ENCODE results near the gene ADGRV1. TPM values are rescaled to one million over a fixed set of nuclear protein-coding genes. Genes with fewer than 3 reads are reported as not detected.
"Not testable (repeated sequence)": the region's sequence is repeated elsewhere in the genome, so short reads cannot be mapped to it uniquely, and the experiment has no call there.

Gene ADGRV1
- total and polyA plus RNA-seq, 8 donors, result 0.75 to 10.3 (median 4.0) TPM

DNA sequence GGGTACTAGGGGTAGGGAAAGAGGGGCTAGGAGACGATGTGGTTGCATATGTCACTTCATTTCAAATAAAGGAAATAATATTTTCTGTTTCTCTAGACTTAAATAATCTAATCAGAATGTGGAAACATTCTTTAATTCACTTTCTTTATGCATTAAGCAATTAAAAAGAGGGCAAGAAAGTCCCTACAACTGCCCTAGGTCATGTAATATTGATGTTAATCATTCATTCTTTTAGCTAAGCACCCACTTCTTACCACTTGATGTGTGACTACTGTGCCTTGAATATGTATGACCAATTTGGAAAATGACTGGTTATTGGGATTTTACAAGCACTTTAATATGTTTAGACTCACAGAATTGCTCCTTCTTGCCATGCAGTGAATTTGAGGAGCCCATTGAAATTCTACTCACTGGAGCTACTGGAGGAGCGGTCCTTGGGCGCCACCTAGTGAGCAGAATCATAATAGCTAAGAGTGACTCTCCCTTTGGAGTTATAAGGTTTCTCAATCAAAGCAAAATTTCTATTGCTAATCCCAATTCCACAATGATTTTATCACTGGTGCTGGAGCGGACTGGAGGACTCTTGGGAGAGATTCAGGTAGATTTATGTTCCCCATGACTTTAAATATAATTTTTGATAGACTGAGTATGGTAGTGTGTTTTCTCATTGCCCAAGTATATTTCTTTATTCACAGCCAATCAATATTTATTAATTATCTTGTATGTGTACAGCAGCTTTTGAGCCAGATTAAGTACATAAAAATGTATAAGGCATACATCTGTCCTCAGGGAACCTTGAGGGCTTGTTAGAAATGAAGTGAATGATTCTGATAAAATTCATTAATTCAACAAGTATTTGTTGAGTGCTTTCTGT is 225.1 kb downstream of the ADGRV1 start:
- H3K36me3 ChIP-seq, result no peaks in the 10 kb centered on the region
- 20 to 26% (median 24%) methylated on average over 4 of the region's 4 CpGs for WGBS, 5 donors
- DNase-seq, result peak; percentile 71 to 85
- H3K4me1 ChIP-seq, result no peaks in the 10 kb centered on the region
- H3K27ac ChIP-seq, result no peak overlapping the region
- no peaks in the 10 kb centered on the region for H3K27me3 ChIP-seq
- no peaks in the 10 kb centered on the region for H3K9me3 ChIP-seq
- no peak overlapping the region for H3K4me3 ChIP-seq
- TF ChIP-seq POLR2AphosphoS5 (IDR thresholded peaks at IDR 0.05), result no peak
- TF ChIP-seq CTCF (IDR thresholded peaks at IDR 0.05), result peak in 5 of 7 experiments; percentile 30 to 84 (median 67)
- intact Hi-C loops (cut with DNase I; ENCODE audit: low total_unique reads), result no loop called here

GRCh38 chr5:90786756-90787155 is 228.2 kb downstream of the ADGRV1 start:
- WGBS, 5 donors, result 54 to 65% (median 60%) methylated on average over 4 of the region's 4 CpGs
- H3K4me3 ChIP-seq, result no peak overlapping the region
- H3K27ac ChIP-seq, result no peak overlapping the region
- no peaks in the 10 kb centered on the region for H3K27me3 ChIP-seq
- H3K9me3 ChIP-seq, result no peaks in the 10 kb centered on the region
- no peaks in the 10 kb centered on the region for H3K36me3 ChIP-seq
- no peaks in the 10 kb centered on the region for H3K4me1 ChIP-seq
- DNase-seq, result no peak
- intact Hi-C loops (cut with DNase I; ENCODE audit: low total_unique reads), result no loop called here
- TF ChIP-seq CTCF (IDR thresholded peaks at IDR 0.05), result no peak
- TF ChIP-seq POLR2A (IDR thresholded peaks at IDR 0.05), result no peak

DNA sequence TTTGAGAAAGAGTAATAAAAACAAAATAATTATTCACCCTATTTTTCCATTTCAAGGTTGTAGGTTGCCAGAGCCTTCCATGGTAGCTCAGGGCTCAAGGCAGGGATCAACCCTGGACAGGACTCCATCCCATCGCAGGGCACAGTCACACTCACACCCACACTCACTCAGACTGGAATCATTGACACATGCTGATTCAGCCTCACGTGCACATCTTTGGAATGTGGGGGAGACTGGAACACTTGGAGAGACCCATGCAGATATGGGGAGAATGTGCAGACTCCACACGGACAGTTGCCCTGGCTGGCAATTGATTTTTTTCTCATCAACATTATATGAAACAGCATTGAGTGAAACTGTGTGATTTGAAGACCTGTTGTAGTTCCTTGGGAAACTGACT is 234.1 kb downstream of the ADGRV1 start:
- Histone ChIP-seq H3K27me3 (no peaks in the 10 kb centered on the region), H3K27ac (no peak overlapping the region), H3K9me3 (peaks cover 0 to 12% (median 10%) of the 10 kb centered on the region in 4 donors), H3K4me3 (no peak overlapping the region), H3K4me1 (no peaks in the 10 kb centered on the region), H3K36me3 (no peaks in the 10 kb centered on the region)
- no peak for DNase-seq
- intact Hi-C loops (cut with DNase I; ENCODE audit: low total_unique reads), result no loop called here
- TF ChIP-seq EP300 (IDR thresholded peaks at IDR 0.05) (no peak), POLR2AphosphoS5 (IDR thresholded peaks at IDR 0.05) (no peak), CTCF (IDR thresholded peaks at IDR 0.05) (no peak), POLR2A (IDR thresholded peaks at IDR 0.05) (no peak)
- 80 to 87% (median 84%) methylated on average over 3 of the region's 3 CpGs for WGBS, 5 donors

DNA sequence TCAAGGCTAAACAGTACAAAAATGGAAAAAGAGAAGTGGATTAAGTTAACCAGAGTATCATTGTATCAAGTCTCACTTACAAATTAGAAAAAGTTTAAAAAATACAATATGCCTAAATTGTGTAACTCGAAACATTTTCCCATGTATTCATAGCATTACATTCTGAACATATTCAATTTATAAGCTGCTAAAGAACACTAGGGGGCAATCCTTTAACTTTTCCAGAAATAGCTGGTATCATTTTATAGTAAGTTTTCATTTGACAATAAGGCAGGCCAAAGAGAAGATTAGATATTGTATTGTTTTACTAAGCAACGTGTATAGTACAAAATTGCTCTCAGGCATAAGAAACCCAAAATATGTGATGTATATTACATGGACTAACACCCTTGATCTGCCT is 234.6 kb downstream of the ADGRV1 start:
- Histone ChIP-seq H3K4me3 (no peak overlapping the region), H3K9me3 (peaks cover 0 to 16% (median 12%) of the 10 kb centered on the region in 4 donors), H3K36me3 (no peaks in the 10 kb centered on the region), H3K27ac (no peak overlapping the region), H3K4me1 (no peaks in the 10 kb centered on the region), H3K27me3 (no peaks in the 10 kb centered on the region)
- TF ChIP-seq CTCF (IDR thresholded peaks at IDR 0.05), result no peak
- no peak for TF ChIP-seq EP300 (IDR thresholded peaks at IDR 0.05)
- no peak for TF ChIP-seq POLR2AphosphoS5 (IDR thresholded peaks at IDR 0.05)
- TF ChIP-seq POLR2A (IDR thresholded peaks at IDR 0.05), result no peak
- intact Hi-C loops (cut with DNase I; ENCODE audit: low total_unique reads), result no loop called here
- DNase-seq, result no peak
- WGBS, 5 donors, result 41 to 61% (median 51%) methylated on average over 2 of the region's 2 CpGs

GRCh38 chr5:90796919-90797318 is 238.3 kb downstream of the ADGRV1 start:
- H3K36me3 ChIP-seq; H3K27me3 ChIP-seq; H3K27ac ChIP-seq; DNase-seq; H3K4me1 ChIP-seq; intact Hi-C loops (cut with DNase I; ENCODE audit: low total_unique reads); H3K4me3 ChIP-seq: not testable (repeated sequence)
- 86 to 95% (median 87%) methylated on average over 2 of the region's 2 CpGs for WGBS, 5 donors
- H3K9me3 ChIP-seq, result peaks cover 0 to 35% (median 17%) of the 10 kb centered on the region in 4 donors

DNA sequence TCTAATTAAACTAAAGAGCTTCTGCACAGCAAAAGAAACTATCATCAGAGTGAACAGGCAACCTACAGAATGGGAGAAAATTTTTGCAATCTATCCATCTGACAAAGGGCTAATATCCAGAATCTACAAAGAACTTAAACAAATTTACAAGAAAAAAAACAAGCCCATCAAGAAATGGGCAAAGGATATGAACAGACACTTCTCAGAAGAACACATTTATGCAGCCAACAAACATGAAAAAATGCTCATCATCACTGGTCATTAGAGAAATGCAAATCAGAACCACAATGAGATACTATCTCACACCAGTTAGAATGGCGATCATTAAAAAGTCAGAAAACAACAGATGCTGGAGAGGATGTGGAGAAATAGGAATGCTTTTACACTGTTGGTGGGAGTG is 241.5 kb downstream of the ADGRV1 start:
- DNase-seq; H3K4me1 ChIP-seq; H3K27ac ChIP-seq; H3K27me3 ChIP-seq; H3K36me3 ChIP-seq; intact Hi-C loops (cut with DNase I; ENCODE audit: low total_unique reads); H3K4me3 ChIP-seq: not testable (repeated sequence)
- 89 to 100% (median 100%) methylated on average over 1 of the region's 1 CpG for WGBS, 5 donors
- peaks cover 0 to 35% (median 17%) of the 10 kb centered on the region in 4 donors for H3K9me3 ChIP-seq

GRCh38 chr5:90800515-90800914 is 241.9 kb downstream of the ADGRV1 start:
- DNase-seq; H3K27me3 ChIP-seq; intact Hi-C loops (cut with DNase I; ENCODE audit: low total_unique reads); H3K27ac ChIP-seq; H3K4me3 ChIP-seq; H3K4me1 ChIP-seq; H3K36me3 ChIP-seq: not testable (repeated sequence)
- peaks cover 0 to 35% (median 17%) of the 10 kb centered on the region in 4 donors for H3K9me3 ChIP-seq
- WGBS, 5 donors, result 73 to 88% (median 83%) methylated on average over 3 of the region's 3 CpGs

Data from stomach (tissue), 9 donors.